GM12878 (cell line): ENCODE data around the gene BCL2L12. TPM values are rescaled to one million over a fixed set of nuclear protein-coding genes. Genes with fewer than 3 reads are reported as not detected.

Source experiments
- ATF7 ChIP-seq: fragments of 450-650 bp; IDR thresholded peaks from 2 replicates; pipeline ENCODE4 v1.6.1; 2016; ENCODE audit warnings: low read depth, mild to moderate bottlenecking
- CBFB ChIP-seq: IDR thresholded peaks from 2 replicates; pipeline ENCODE4 v1.6.1; 2016; ENCODE audit warnings: antibody characterized with exemption, low read depth
- CBX5 ChIP-seq: sonication (generic); IDR thresholded peaks from 2 replicates; pipeline ENCODE4 v1.6.1; 2016; ENCODE audit warnings: low read depth, moderate library complexity, mild to moderate bottlenecking, inconsistent platforms
- CEBPB ChIP-seq, 2 experiments: fragments of 150-350 bp in 1 of 2; IDR thresholded peaks; 2 replicates each; pipeline ENCODE4 v1.6.1; 2012 to 2014; ENCODE audit warnings: low read depth in 2 of 2, low read length in 2 of 2, borderline replicate concordance in 1 of 2, inconsistent platforms in 1 of 2
- CHD1 ChIP-seq: IDR thresholded peaks from 2 replicates; pipeline ENCODE4 v1.6.1; 2012; ENCODE audit warnings: low read depth, low read length, improper control_type of control experiment
- CREB1 ChIP-seq: IDR thresholded peaks from 2 replicates; pipeline ENCODE4 v1.6.1; 2012; ENCODE audit warnings: low read depth, mild to moderate bottlenecking, inconsistent platforms
- EGR1 ChIP-seq, 2 experiments: IDR thresholded peaks; 1 replicate in 1 of 2; 2 replicates in 1 of 2; pipeline ENCODE4 v1.6.1; 2011 to 2012; ENCODE audit warnings: low read depth in 2 of 2, low read length in 2 of 2, borderline replicate concordance in 1 of 2, mild to moderate bottlenecking in 1 of 2, moderate library complexity in 1 of 2
- GATAD2B ChIP-seq: fragments of 450-650 bp; conservative IDR thresholded peaks from 2 replicates; pipeline ENCODE4 v1.6.1; 2017; ENCODE audit warnings: low read depth, mild to moderate bottlenecking, moderate library complexity
- HCFC1 ChIP-seq: fragments of 150-350 bp; IDR thresholded peaks from 2 replicates; pipeline ENCODE4 v1.6.1; 2014; ENCODE audit warnings: low read length
- NR2C1 ChIP-seq: fragments of 450-650 bp; IDR thresholded peaks from 2 replicates; pipeline ENCODE4 v1.6.1; 2017; ENCODE audit warnings: antibody characterized with exemption, mild to moderate bottlenecking, moderate library complexity
- POLR2A ChIP-seq: IDR thresholded peaks from 2 replicates; pipeline ENCODE4 v1.6.1; 2011; ENCODE audit warnings: low read depth, mild to moderate bottlenecking, low read length
- POU2F2 ChIP-seq: IDR thresholded peaks from 3 replicates; pipeline ENCODE4 v1.6.1; 2011; ENCODE audit warnings: low read depth, mild to moderate bottlenecking, low read length, borderline replicate concordance
- RCOR1 ChIP-seq: conservative IDR thresholded peaks from 2 replicates; pipeline ENCODE4 v1.6.1; 2012; ENCODE audit warnings: low read depth, low read length, improper control_type of control experiment
- RUNX3 ChIP-seq: IDR thresholded peaks from 2 replicates; pipeline ENCODE4 v1.6.1; 2012; ENCODE audit warnings: low read length, inconsistent platforms
- SIN3A ChIP-seq: IDR thresholded peaks from 2 replicates; pipeline ENCODE4 v1.6.1; 2012; ENCODE audit warnings: low read depth, low read length, improper control_type of control experiment
- SIX5 ChIP-seq: IDR thresholded peaks from 2 replicates; pipeline ENCODE4 v1.6.1; 2011; ENCODE audit warnings: mild to moderate bottlenecking, low read depth, low read length, moderate library complexity; ENCODE audit not compliant: severe bottlenecking
- SMAD5 ChIP-seq: IDR thresholded peaks from 2 replicates; pipeline ENCODE4 v1.6.1; 2016; ENCODE audit warnings: antibody characterized with exemption, low read depth
- TCF3 ChIP-seq: IDR thresholded peaks from 2 replicates; pipeline ENCODE4 v1.6.1; 2012; ENCODE audit warnings: low read depth, mild to moderate bottlenecking, low read length, borderline replicate concordance; ENCODE audit not compliant: insufficient read depth
- ZNF384 ChIP-seq: IDR thresholded peaks from 2 replicates; pipeline ENCODE4 v1.6.1; 2012; ENCODE audit warnings: low read depth, mild to moderate bottlenecking, low read length, improper control_type of control experiment, borderline replicate concordance
- ZNF622 ChIP-seq: fragments of 450-650 bp; IDR thresholded peaks from 2 replicates; pipeline ENCODE4 v1.6.1; 2017; ENCODE audit warnings: mild to moderate bottlenecking, inconsistent platforms
- polyA plus RNA-seq, 11 experiments: library from polyadenylated mRNA; depleted of rRNA in 4 of 11; unstranded in 6 of 11; stranded (reverse) in 5 of 11; fragments of >200 nt; fragmentation: Nextera tagmentation in 4 of 11; fragmentation: Illumina TruSeq in 1 of 11; extraction: Ambion mirVana in 4 of 11; extraction: Trizol in 1 of 11; gene quantifications; 1 replicate in 1 of 11; 2 replicates in 10 of 11; pipeline versions ENCODE4 v1.2.1 to v1.2.3, GENCODE V29; 2011 to 2016; ENCODE audit warnings: inconsistent platforms in 2 of 11, missing spikeins in 2 of 11, low read depth in 1 of 11
- total RNA-seq, 4 experiments: library from RNA; depleted of rRNA in 3 of 4; stranded (reverse); fragments of >200 nt in 3 of 4; fragmentation: Illumina TruSeq in 1 of 4; extraction: Trizol in 1 of 4; gene quantifications; 2 replicates each; pipeline versions ENCODE4 v1.2.1 to v1.2.3, GENCODE V29; 2013 to 2021
- TF ChIP-seq, protein P1 (sequence below): IDR thresholded peaks from 2 replicates; pipeline ENCODE4 v1.6.1; 2011; ENCODE audit warnings: low read depth, mild to moderate bottlenecking, low read length, moderate library complexity, borderline replicate concordance; ENCODE audit errors: extremely low read depth
- TF ChIP-seq, protein P2 (sequence below): fragments of 450-650 bp; IDR thresholded peaks from 2 replicates; pipeline ENCODE4 v1.6.1; 2018; ENCODE audit warnings: mild to moderate bottlenecking, low read depth, moderate library complexity; ENCODE audit not compliant: partially characterized antibody
- TF ChIP-seq, protein P3 (sequence below): fragments of 450-650 bp; formaldehyde crosslinking; IDR thresholded peaks from 2 replicates; pipeline ENCODE4 v1.4.0; 2022; ENCODE audit warnings: mild to moderate bottlenecking, moderate library complexity
- TF ChIP-seq, protein P4 (sequence below): IDR thresholded peaks from 2 replicates; pipeline ENCODE4 v1.6.1; 2012; ENCODE audit warnings: low read depth, low read length, improper control_type of control experiment

Gene BCL2L12
- total and polyA plus RNA-seq, 10 of the 15 experiments (the other 5 are each of a cell fraction or from before 2014, with no cell fraction given) = 1.8 to 143 (median 50.4) TPM

DNA sequence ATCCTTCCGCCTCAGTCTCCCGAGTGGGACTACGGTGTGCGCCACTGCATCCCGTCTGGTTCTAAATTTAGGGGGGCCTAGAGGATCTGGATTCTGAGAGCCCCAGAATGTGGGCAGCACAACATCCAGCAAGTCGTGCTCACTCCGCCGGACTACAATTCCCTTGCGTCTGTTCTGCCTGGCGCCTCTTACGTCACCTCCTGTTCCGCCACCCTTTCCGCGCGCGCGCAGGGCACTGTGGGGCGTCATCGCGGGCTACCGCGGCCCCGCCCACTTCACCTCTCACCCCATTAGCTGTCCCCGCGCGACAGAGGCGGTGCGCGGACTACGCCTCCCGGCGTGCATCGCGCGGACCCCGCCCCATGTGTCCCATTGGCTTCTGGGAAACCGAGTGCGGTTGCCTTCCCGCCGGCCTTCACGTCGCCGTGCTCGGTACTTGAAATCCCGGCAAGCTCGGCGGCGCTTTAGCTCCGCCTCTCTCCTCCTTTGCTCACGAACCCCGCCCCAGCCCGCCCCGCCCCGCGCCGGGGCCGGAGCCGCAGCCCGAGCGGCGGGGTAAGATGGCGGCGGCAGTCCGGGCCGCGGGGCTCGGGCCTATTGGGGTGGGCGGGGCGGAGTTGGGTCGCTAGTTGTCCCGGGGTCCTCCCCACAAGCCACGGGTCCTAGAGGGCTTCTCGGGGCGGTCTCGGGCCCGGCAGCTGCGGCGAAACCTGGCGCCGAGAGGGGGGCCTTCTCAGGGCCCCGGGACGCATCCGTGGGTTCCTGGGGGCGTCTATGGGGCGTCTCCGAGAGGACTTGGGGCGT, 23.8 kb upstream of the BCL2L12 start, which contains the start of gene SCAF1 (continued):
- TF ChIP-seq, protein P1, sequence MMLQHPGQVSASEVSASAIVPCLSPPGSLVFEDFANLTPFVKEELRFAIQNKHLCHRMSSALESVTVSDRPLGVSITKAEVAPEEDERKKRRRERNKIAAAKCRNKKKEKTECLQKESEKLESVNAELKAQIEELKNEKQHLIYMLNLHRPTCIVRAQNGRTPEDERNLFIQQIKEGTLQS = peak; percentile 66; the same call in 1 of the 2 replicates
- peak; percentile 97 for TF ChIP-seq HCFC1
- peak; percentile 97 for TF ChIP-seq NR2C1
- TF ChIP-seq CBX5 = no peak
- TF ChIP-seq, protein P2, sequence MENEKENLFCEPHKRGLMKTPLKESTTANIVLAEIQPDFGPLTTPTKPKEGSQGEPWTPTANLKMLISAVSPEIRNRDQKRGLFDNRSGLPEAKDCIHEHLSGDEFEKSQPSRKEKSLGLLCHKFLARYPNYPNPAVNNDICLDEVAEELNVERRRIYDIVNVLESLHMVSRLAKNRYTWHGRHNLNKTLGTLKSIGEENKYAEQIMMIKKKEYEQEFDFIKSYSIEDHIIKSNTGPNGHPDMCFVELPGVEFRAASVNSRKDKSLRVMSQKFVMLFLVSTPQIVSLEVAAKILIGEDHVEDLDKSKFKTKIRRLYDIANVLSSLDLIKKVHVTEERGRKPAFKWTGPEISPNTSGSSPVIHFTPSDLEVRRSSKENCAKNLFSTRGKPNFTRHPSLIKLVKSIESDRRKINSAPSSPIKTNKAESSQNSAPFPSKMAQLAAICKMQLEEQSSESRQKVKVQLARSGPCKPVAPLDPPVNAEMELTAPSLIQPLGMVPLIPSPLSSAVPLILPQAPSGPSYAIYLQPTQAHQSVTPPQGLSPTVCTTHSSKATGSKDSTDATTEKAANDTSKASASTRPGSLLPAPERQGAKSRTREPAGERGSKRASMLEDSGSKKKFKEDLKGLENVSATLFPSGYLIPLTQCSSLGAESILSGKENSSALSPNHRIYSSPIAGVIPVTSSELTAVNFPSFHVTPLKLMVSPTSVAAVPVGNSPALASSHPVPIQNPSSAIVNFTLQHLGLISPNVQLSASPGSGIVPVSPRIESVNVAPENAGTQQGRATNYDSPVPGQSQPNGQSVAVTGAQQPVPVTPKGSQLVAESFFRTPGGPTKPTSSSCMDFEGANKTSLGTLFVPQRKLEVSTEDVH = peak; percentile 67
- TF ChIP-seq CHD1 = no peak
- TF ChIP-seq ZNF384 = no peak
- TF ChIP-seq CREB1 = peak; percentile 97
- TF ChIP-seq TCF3 = no peak
- TF ChIP-seq SMAD5 = 0 out of 2 replicates have a peak, but pooled peaks have one; percentile 41
- peak; percentile 74 for TF ChIP-seq RUNX3
- TF ChIP-seq POLR2A = peak; percentile 77
- 0 out of 2 replicates have a peak, but pooled peaks have one; percentile 67 for TF ChIP-seq RCOR1
- TF ChIP-seq ZNF622 = no peak
- peak; percentile 83; the same call in 2 of the 3 replicates for TF ChIP-seq POU2F2
- peak; percentile 42; the same call in 1 of the 2 replicates for TF ChIP-seq SIN3A
- no peak for TF ChIP-seq GATAD2B
- TF ChIP-seq CEBPB (IDR thresholded peaks at IDR 0.05; ENCODE audit: borderline replicate concordance in 1 of 2, low read depth in 2 of 2, low read length in 2 of 2) = no peak
- TF ChIP-seq, protein P3, sequence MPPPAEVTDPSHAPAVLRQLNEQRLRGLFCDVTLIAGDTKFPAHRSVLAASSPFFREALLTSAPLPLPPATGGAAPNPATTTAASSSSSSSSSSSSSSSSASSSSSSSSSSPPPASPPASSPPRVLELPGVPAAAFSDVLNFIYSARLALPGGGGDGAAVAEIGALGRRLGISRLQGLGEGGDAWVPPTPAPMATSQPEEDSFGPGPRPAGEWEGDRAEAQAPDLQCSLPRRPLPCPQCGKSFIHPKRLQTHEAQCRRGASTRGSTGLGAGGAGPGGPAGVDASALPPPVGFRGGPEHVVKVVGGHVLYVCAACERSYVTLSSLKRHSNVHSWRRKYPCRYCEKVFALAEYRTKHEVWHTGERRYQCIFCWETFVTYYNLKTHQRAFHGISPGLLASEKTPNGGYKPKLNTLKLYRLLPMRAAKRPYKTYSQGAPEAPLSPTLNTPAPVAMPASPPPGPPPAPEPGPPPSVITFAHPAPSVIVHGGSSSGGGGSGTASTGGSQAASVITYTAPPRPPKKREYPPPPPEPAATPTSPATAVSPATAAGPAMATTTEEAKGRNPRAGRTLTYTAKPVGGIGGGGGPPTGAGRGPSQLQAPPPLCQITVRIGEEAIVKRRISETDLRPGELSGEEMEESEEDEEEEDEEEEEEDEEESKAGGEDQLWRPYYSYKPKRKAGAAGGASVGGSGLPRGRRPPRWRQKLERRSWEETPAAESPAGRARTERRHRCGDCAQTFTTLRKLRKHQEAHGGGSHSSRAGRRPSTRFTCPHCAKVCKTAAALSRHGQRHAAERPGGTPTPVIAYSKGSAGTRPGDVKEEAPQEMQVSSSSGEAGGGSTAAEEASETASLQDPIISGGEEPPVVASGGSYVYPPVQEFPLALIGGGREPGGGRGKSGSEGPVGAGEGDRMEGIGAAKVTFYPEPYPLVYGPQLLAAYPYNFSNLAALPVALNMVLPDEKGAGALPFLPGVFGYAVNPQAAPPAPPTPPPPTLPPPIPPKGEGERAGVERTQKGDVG = no peak
- peak; percentile 91 for TF ChIP-seq ATF7
- TF ChIP-seq SIX5 = peak; percentile 94
- TF ChIP-seq EGR1 (IDR thresholded peaks at IDR 0.05; ENCODE audit: borderline replicate concordance in 1 of 2, low read depth in 2 of 2, low read length in 2 of 2) = peak in 1 of 2 experiments; percentile 34; a peak in 1 of 3 replicates
- TF ChIP-seq, protein P4, sequence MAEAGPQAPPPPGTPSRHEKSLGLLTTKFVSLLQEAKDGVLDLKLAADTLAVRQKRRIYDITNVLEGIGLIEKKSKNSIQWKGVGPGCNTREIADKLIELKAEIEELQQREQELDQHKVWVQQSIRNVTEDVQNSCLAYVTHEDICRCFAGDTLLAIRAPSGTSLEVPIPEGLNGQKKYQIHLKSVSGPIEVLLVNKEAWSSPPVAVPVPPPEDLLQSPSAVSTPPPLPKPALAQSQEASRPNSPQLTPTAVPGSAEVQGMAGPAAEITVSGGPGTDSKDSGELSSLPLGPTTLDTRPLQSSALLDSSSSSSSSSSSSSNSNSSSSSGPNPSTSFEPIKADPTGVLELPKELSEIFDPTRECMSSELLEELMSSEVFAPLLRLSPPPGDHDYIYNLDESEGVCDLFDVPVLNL = peak; percentile 66; the same call in 1 of the 2 replicates
- no peak for TF ChIP-seq CBFB
